ENCODE measurements around the gene THAP4. TPM values are rescaled to one million over a fixed set of nuclear protein-coding genes. Genes with fewer than 3 reads are reported as not detected.
A peak's percentile ranks its signal among the peaks of the same experiment; 100 is the strongest.

THAP4 gene
- total RNA-seq, 1 donor from 2014 or later, result 51.6 TPM

DNA sequence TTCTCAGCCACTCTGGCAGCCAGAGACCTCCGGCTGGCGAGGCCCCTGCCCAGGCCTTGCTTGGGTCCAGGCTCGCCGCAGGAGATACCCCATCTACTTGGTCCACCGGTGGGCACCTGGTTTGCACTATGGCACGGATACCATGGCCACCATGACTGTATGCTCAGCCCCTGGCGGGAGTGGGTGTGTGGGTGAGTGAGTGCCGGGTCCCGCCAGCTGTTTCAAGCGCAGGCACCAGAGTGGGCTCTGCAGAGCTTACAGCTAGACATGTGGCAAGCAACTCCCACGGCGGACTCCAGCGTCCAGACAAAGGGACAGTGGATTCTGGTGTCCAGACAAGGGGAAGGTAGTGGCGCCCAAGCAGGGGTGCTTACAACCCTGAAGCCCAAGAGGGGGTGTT, 2.0 kb upstream of the THAP4 start:
- H3K36me3 Mint-ChIP-seq (ENCODE audit: unreplicated experiment), result peaks cover 2% of the 10 kb centered on the region
- no peaks in the 10 kb centered on the region for H3K9me3 Mint-ChIP-seq (ENCODE audit: unreplicated experiment)
- DNase-seq (ENCODE audit: extremely low spot score, unreplicated experiment), result no peak
- peaks cover 44% of the 10 kb centered on the region for H3K4me1 Mint-ChIP-seq (ENCODE audit: unreplicated experiment)
- TF ChIP-seq, protein P1, sequence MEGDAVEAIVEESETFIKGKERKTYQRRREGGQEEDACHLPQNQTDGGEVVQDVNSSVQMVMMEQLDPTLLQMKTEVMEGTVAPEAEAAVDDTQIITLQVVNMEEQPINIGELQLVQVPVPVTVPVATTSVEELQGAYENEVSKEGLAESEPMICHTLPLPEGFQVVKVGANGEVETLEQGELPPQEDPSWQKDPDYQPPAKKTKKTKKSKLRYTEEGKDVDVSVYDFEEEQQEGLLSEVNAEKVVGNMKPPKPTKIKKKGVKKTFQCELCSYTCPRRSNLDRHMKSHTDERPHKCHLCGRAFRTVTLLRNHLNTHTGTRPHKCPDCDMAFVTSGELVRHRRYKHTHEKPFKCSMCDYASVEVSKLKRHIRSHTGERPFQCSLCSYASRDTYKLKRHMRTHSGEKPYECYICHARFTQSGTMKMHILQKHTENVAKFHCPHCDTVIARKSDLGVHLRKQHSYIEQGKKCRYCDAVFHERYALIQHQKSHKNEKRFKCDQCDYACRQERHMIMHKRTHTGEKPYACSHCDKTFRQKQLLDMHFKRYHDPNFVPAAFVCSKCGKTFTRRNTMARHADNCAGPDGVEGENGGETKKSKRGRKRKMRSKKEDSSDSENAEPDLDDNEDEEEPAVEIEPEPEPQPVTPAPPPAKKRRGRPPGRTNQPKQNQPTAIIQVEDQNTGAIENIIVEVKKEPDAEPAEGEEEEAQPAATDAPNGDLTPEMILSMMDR (IDR thresholded peaks at IDR 0.05), result no peak
- no peaks in the 10 kb centered on the region for H3K27me3 Mint-ChIP-seq (ENCODE audit: unreplicated experiment)
- peak overlapping the region; percentile 47 for H3K27ac Mint-ChIP-seq (ENCODE audit: unreplicated experiment)
- H3K4me3 Mint-ChIP-seq (ENCODE audit: unreplicated experiment), result peak overlapping the region; percentile 89

DNA sequence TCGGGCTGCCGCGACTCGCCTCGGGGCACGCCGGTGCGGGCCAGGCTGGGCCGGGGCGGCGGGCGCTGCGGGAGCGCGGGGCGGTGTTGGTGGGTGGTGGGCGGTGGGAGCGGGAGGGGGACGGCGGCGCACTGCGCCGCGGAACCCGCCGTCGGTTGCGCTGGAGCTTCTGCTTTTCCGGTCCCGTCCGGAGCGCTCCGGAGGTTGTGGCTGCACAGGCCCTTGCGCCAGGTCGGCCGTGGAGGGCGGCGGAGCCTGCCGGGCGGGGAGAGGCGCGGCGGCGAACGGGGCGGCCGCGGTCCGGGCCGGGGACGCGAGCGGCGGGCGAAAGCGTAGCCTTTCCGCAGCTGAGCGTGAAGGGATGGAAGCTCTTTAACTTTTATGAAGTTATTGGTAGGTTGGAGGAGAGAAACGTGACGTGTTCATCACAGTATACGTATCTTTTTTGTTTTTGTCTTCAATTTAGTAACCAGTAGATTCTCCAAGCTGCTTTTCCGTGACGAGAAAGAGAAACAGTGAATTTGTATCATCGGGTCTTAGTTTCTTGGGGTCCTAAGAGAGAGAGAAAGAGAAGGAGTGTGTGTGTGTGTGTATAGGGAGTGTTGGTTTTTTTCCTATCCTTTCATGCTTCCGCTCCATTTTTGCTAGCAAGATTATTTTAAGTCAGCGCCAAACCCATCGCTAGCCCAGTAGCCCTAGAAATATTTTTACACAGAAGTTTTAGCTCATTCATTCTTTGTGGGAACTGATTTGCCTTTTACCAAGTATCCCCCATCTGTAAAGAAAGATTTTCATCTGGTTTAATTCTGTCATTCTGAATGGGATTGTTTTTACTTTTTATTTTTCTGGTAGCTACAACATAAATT, 1.1 kb upstream of the THAP4 start:
- H3K4me1 Mint-ChIP-seq (ENCODE audit: unreplicated experiment), result peaks cover 44% of the 10 kb centered on the region
- no peak for DNase-seq (ENCODE audit: extremely low spot score, unreplicated experiment)

DNA sequence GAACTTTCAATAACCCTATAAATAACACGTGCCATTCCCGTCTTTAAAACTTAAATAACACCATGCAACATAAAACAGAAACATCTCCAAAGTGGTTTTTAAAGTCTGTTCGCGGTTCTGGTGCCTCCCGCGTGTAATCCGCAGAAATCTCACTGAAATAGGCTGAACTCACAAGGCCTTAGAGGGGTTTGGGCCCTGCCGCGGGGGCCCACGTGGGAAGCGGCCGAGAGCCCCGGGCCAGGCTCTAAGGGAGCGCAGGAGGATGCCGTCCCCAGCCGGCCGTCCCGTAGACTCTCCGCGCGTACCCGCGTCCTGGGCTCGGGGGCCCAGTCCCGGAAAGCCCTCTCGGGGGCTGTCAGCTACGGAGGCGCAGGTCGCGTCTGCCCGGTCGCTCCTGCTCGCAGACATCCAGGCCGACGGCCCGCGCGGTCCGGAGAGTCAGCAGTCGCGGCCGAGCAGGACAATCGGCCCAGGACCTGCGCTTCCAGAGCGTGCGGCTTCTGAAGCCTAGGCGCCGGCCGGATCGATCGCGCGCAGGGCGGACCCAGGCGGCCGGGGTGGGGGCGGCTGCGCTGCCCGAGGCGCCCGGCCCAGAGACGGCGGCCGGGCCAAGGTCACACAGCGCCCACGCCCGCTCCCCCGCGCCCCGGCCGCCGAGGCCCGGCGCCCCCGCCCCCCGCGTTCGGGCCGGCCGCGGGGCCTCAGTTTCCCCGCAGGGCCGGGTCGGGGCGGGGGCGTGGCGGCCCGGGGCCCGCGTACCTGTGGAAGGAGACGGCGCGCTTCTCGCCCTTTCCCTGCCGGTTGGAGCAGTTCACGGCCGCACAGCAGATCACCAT, 558 bp downstream of the THAP4 start:
- Mint-ChIP-seq H3K9me3 (ENCODE audit: unreplicated experiment) (no peaks in the 10 kb centered on the region), H3K27me3 (ENCODE audit: unreplicated experiment) (no peaks in the 10 kb centered on the region), H3K27ac (ENCODE audit: unreplicated experiment) (peak overlapping the region; percentile 82), H3K4me1 (ENCODE audit: unreplicated experiment) (peaks cover 44% of the 10 kb centered on the region), H3K4me3 (ENCODE audit: unreplicated experiment) (peak overlapping the region; percentile 80), H3K36me3 (ENCODE audit: unreplicated experiment) (peaks cover 15% of the 10 kb centered on the region)
- no peak for DNase-seq (ENCODE audit: extremely low spot score, unreplicated experiment)
- TF ChIP-seq, protein P1 (IDR thresholded peaks at IDR 0.05), result no peak

More for the DNA sequence above, 1.1 kb upstream of the THAP4 start:
- no peaks in the 10 kb centered on the region for H3K27me3 Mint-ChIP-seq (ENCODE audit: unreplicated experiment)
- TF ChIP-seq, protein P1 (IDR thresholded peaks at IDR 0.05), result no peak
- peak overlapping the region; percentile 60 for H3K27ac Mint-ChIP-seq (ENCODE audit: unreplicated experiment)
- H3K9me3 Mint-ChIP-seq (ENCODE audit: unreplicated experiment), result no peaks in the 10 kb centered on the region
- H3K36me3 Mint-ChIP-seq (ENCODE audit: unreplicated experiment), result peaks cover 7% of the 10 kb centered on the region
- peak overlapping the region; percentile 89 for H3K4me3 Mint-ChIP-seq (ENCODE audit: unreplicated experiment)

DNA sequence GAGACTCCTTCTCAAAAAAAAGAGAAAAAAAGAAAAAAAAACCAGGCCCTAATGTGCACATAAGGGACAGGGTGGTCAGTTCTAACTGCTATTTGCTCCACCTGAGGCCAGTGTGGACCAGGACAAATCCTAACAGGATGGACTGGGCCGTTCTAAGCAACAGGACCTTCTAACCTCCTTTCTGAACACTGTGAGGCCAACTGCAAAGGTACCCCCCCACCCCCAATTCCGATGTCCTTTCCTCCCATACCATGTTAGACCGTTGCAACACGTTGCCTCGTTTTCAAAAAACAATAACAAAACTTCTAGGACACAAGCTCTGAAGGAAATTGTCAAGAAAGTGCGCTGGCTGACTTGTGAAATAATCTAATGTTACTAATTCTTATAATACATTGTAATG, 1.2 kb downstream of the THAP4 start:
- peak overlapping the region; percentile 82 for H3K27ac Mint-ChIP-seq (ENCODE audit: unreplicated experiment)
- H3K9me3 Mint-ChIP-seq (ENCODE audit: unreplicated experiment), result no peaks in the 10 kb centered on the region

More for the DNA sequence above, 1.2 kb downstream of the THAP4 start:
- TF ChIP-seq, protein P1 (IDR thresholded peaks at IDR 0.05), result no peak
- peaks cover 40% of the 10 kb centered on the region for H3K4me1 Mint-ChIP-seq (ENCODE audit: unreplicated experiment)
- H3K36me3 Mint-ChIP-seq (ENCODE audit: unreplicated experiment), result peaks cover 20% of the 10 kb centered on the region
- DNase-seq (ENCODE audit: extremely low spot score, unreplicated experiment), result no peak
- peak overlapping the region; percentile 80 for H3K4me3 Mint-ChIP-seq (ENCODE audit: unreplicated experiment)
- no peaks in the 10 kb centered on the region for H3K27me3 Mint-ChIP-seq (ENCODE audit: unreplicated experiment)
